Stimulated activated CD8-positive, alpha-beta memory T cell treated with anti-CD3 and anti-CD28 coated beads, Interleukin-4, amount 100 ng/mL, for 24 hours (primary cell): Measurements from ENCODE around the gene DNASE2B.
"Not testable (repeated sequence)": the region's sequence is repeated elsewhere in the genome, so short reads cannot be mapped to it uniquely, and the experiment has no call there.

Experiments
- DNase-seq: peaks from one replicate; pipeline ENCODE4 v3.0.0-alpha.2; 2020; ENCODE audit warnings: low read depth

The DNASE2B gene

GRCh38 chr1:84412316-84412942 lies 14.1 kb downstream of the DNASE2B start:
- no peak for DNase-seq

- DNase-seq = no peak
These were observed 17.1 kb downstream of the DNASE2B start for GRCh38 chr1:84415396-84415795.

- DNase-seq = no peak
These were observed 24.6 kb downstream of the DNASE2B start for GRCh38 chr1:84422909-84423308.

- no peak for DNase-seq
These were observed 26.3 kb downstream of the DNASE2B start for GRCh38 chr1:84424513-84425149.

- DNase-seq = no peak
These were observed 27.0 kb downstream of the DNASE2B start for GRCh38 chr1:84425150-84425896.

GRCh38 chr1:84426376-84426775 lies 28.1 kb downstream of the DNASE2B start:
- no peak for DNase-seq

- no peak for DNase-seq
These were observed 29.2 kb downstream of the DNASE2B start for GRCh38 chr1:84427250-84428188.

- DNase-seq = no peak
These were observed 30.0 kb downstream of the DNASE2B start for GRCh38 chr1:84428235-84428634.

GRCh38 chr1:84429231-84429630 lies 30.9 kb downstream of the DNASE2B start:
- no peak for DNase-seq

GRCh38 chr1:84430546-84430945 lies 32.3 kb downstream of the DNASE2B start:
- no peak for DNase-seq

- DNase-seq = peak; percentile 17
These were observed 35.2 kb downstream of the DNASE2B start for GRCh38 chr1:84433258-84434080.

GRCh38 chr1:84434081-84434769 lies 35.9 kb downstream of the DNASE2B start:
- DNase-seq = no peak

- no peak for DNase-seq
These were observed 36.7 kb downstream of the DNASE2B start for GRCh38 chr1:84434801-84435549.

GRCh38 chr1:84436876-84437655 lies 38.8 kb downstream of the DNASE2B start:
- DNase-seq = no peak

- DNase-seq = no peak
These were observed 44.0 kb downstream of the DNASE2B start for GRCh38 chr1:84442256-84442655.

- not testable (repeated sequence) for DNase-seq
These were observed 44.7 kb downstream of the DNASE2B start for GRCh38 chr1:84442747-84443646.

- not testable (repeated sequence) for DNase-seq
These were observed 50.4 kb downstream of the DNASE2B start for GRCh38 chr1:84448704-84449103.

GRCh38 chr1:84450910-84451309 lies 52.6 kb downstream of the DNASE2B start:
- no peak for DNase-seq
